HepG2 (cell line): ENCODE data around the gene SBK2. TPM values are rescaled to one million over a fixed set of nuclear protein-coding genes. Genes with fewer than 3 reads are reported as not detected.
A peak's percentile ranks its signal among the peaks of the same experiment; 100 is the strongest.

Experiments
- AKNA ChIP-seq: sonication (generic); formaldehyde crosslinking; IDR thresholded peaks from 2 replicates; pipeline ENCODE4 v1.4.0; 2020; ENCODE audit warnings: missing genetic modification reagents, borderline replicate concordance
- IKZF4 ChIP-seq: sonication (generic); formaldehyde crosslinking; IDR thresholded peaks from 2 replicates; pipeline ENCODE4 v1.5.1; 2020; ENCODE audit warnings: borderline replicate concordance, mild to moderate bottlenecking, low read depth, missing genetic modification reagents; ENCODE audit errors: not compliant biosample characterization
- SIN3A ChIP-seq: IDR thresholded peaks from 2 replicates; pipeline ENCODE4 v1.6.1; 2011; ENCODE audit warnings: low read depth, mild to moderate bottlenecking, control low read depth, low read length, borderline replicate concordance
- ZEB1 ChIP-seq: IDR thresholded peaks from 2 replicates; pipeline ENCODE4 v1.6.1; 2012; ENCODE audit warnings: mild to moderate bottlenecking, low read depth, inconsistent platforms; ENCODE audit not compliant: insufficient replicate concordance
- ZMAT5 ChIP-seq: sonication (generic); formaldehyde crosslinking; IDR thresholded peaks from 2 replicates; pipeline ENCODE4 v1.5.0; 2020; ENCODE audit warnings: mild to moderate bottlenecking, low read depth, missing genetic modification reagents, borderline replicate concordance
- ZNF101 ChIP-seq: sonication (generic); formaldehyde crosslinking; IDR thresholded peaks from 2 replicates; pipeline ENCODE4 v1.4.0; 2020; ENCODE audit warnings: mild to moderate bottlenecking, low read depth, missing genetic modification reagents, borderline replicate concordance
- ZNF230 ChIP-seq: sonication (generic); formaldehyde crosslinking; IDR thresholded peaks from 2 replicates; pipeline ENCODE4 v1.4.0; 2020; ENCODE audit warnings: mild to moderate bottlenecking, missing genetic modification reagents
- ZNF296 ChIP-seq: sonication (generic); formaldehyde crosslinking; conservative IDR thresholded peaks from 2 replicates; pipeline ENCODE4 v1.5.0; 2020; ENCODE audit warnings: mild to moderate bottlenecking, missing genetic modification reagents
- ZNF34 ChIP-seq: sonication (generic); formaldehyde crosslinking; IDR thresholded peaks from 2 replicates; pipeline ENCODE4 v1.4.0; 2020; ENCODE audit warnings: mild to moderate bottlenecking, missing genetic modification reagents, borderline replicate concordance
- ZNF546 ChIP-seq: sonication (generic); formaldehyde crosslinking; conservative IDR thresholded peaks from 2 replicates; pipeline ENCODE4 v1.8.1; 2023; ENCODE audit warnings: mild to moderate bottlenecking, missing genetic modification reagents
- ZNF557 ChIP-seq: sonication (generic); formaldehyde crosslinking; IDR thresholded peaks from 2 replicates; pipeline ENCODE4 v1.4.0; 2020; ENCODE audit warnings: missing genetic modification reagents
- ZNF558 ChIP-seq: sonication (generic); formaldehyde crosslinking; IDR thresholded peaks from 2 replicates; pipeline ENCODE4 v1.9.0; 2022; ENCODE audit warnings: mild to moderate bottlenecking, missing genetic modification reagents, borderline replicate concordance
- ZNF577 ChIP-seq: sonication (generic); formaldehyde crosslinking; IDR thresholded peaks from 2 replicates; pipeline ENCODE4 v1.4.0; 2020; ENCODE audit warnings: mild to moderate bottlenecking, low read depth, missing genetic modification reagents, borderline replicate concordance
- ZNF652 ChIP-seq: IDR thresholded peaks from 2 replicates; pipeline ENCODE4 v1.6.1; 2016; ENCODE audit warnings: low read depth, borderline replicate concordance
- ZSCAN12 ChIP-seq: sonication (generic); formaldehyde crosslinking; IDR thresholded peaks from 2 replicates; pipeline ENCODE4 v1.9.0; 2021; ENCODE audit warnings: mild to moderate bottlenecking, missing genetic modification reagents
- polyA plus RNA-seq, 8 experiments: library from polyadenylated mRNA; depleted of rRNA in 3 of 8; stranded (reverse) in 7 of 8; unstranded in 1 of 8; fragments of >200 nt; fragmentation: Illumina TruSeq in 4 of 8; extraction: Trizol in 4 of 8; gene quantifications; 2 replicates each; pipeline versions ENCODE4 v1.2.1 to v1.2.3, GENCODE V29; 2011 to 2016; ENCODE audit warnings: low read depth in 4 of 8, missing spikeins in 1 of 8, mixed read lengths in 1 of 8; ENCODE audit not compliant: insufficient read depth in 1 of 8
- total RNA-seq, 5 experiments: library from RNA; depleted of rRNA; stranded (reverse); fragments of >200 nt; fragmentation: Illumina TruSeq; extraction: Trizol; gene quantifications; 2 replicates each; pipeline ENCODE4 v1.2.3, GENCODE V29; 2016; ENCODE audit warnings: low read depth in 1 of 5
- TF ChIP-seq, protein P1 (sequence below): sonication (generic); formaldehyde crosslinking; IDR thresholded peaks from 2 replicates; pipeline ENCODE4 v1.4.0; 2020; ENCODE audit warnings: missing genetic modification reagents
- TF ChIP-seq, protein P2 (sequence below): sonication (generic); formaldehyde crosslinking; IDR thresholded peaks from 2 replicates; pipeline ENCODE4 v1.4.0; 2020; ENCODE audit warnings: missing genetic modification reagents, mild to moderate bottlenecking, borderline replicate concordance

The SBK2 gene
- total and polyA plus RNA-seq, 2 of the 13 experiments (the other 11 are each of a cell fraction or from before 2014, with no cell fraction given), result 0.24 TPM; not detected in 1

DNA sequence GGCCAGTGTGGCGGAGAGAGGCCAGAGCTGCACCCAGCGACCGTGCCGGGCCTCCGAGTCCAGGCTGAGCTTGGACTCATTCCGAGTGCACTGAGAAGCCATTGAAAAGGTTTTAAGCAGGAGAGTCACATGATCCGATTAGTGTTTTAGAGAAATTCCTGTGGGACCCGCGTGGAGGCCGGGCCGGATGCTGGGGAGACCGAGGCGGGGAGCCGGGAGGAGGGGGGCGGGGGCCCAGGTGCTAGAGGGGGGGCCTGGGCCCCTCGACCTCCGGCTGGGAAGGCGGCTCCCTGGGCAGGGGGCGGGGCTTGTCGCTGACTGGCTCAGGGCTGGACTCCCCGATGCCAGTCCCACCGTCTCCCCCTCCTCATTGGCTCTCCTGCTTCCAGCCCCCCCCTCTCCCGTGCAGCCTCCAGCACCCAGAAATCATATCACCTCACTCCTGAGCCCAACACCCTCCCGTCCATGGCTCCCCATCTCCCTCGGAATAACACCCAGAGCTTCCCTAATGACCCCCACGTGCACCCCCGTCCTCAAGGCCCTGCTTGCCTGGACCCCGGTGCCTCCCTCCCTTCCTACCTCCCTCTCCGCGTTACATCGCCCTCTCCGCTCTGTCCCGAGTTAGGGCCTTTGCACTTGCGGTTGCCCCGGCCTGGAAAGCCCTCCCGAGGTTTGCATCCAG lies 48.9 kb upstream of the SBK2 start (continued):
- no peak for TF ChIP-seq AKNA
- no peak for TF ChIP-seq ZSCAN12 (CRISPR knock-in tag)
- no peak for TF ChIP-seq ZNF577
- TF ChIP-seq, protein P1, sequence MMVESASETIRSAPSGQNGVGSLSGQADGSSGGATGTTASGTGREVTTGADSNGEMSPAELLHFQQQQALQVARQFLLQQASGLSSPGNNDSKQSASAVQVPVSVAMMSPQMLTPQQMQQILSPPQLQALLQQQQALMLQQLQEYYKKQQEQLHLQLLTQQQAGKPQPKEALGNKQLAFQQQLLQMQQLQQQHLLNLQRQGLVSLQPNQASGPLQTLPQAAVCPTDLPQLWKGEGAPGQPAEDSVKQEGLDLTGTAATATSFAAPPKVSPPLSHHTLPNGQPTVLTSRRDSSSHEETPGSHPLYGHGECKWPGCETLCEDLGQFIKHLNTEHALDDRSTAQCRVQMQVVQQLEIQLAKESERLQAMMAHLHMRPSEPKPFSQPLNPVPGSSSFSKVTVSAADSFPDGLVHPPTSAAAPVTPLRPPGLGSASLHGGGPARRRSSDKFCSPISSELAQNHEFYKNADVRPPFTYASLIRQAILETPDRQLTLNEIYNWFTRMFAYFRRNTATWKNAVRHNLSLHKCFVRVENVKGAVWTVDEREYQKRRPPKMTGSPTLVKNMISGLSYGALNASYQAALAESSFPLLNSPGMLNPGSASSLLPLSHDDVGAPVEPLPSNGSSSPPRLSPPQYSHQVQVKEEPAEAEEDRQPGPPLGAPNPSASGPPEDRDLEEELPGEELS (CRISPR knock-in tag), result 0 out of 2 replicates have a peak, but pooled peaks have one; percentile 12
- TF ChIP-seq ZEB1, result no peak
- no peak for TF ChIP-seq ZNF101
- TF ChIP-seq, protein P2, sequence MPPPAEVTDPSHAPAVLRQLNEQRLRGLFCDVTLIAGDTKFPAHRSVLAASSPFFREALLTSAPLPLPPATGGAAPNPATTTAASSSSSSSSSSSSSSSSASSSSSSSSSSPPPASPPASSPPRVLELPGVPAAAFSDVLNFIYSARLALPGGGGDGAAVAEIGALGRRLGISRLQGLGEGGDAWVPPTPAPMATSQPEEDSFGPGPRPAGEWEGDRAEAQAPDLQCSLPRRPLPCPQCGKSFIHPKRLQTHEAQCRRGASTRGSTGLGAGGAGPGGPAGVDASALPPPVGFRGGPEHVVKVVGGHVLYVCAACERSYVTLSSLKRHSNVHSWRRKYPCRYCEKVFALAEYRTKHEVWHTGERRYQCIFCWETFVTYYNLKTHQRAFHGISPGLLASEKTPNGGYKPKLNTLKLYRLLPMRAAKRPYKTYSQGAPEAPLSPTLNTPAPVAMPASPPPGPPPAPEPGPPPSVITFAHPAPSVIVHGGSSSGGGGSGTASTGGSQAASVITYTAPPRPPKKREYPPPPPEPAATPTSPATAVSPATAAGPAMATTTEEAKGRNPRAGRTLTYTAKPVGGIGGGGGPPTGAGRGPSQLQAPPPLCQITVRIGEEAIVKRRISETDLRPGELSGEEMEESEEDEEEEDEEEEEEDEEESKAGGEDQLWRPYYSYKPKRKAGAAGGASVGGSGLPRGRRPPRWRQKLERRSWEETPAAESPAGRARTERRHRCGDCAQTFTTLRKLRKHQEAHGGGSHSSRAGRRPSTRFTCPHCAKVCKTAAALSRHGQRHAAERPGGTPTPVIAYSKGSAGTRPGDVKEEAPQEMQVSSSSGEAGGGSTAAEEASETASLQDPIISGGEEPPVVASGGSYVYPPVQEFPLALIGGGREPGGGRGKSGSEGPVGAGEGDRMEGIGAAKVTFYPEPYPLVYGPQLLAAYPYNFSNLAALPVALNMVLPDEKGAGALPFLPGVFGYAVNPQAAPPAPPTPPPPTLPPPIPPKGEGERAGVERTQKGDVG, result no peak
- TF ChIP-seq SIN3A, result peak; percentile 61; the same call in 1 of the 2 replicates
- TF ChIP-seq IKZF4 (CRISPR knock-in tag), result no peak
- no peak for TF ChIP-seq ZNF558
- TF ChIP-seq ZNF34 (CRISPR knock-in tag), result no peak
- TF ChIP-seq ZNF652 (CRISPR knock-in tag), result no peak
- TF ChIP-seq ZNF230 (CRISPR knock-in tag), result no peak
- TF ChIP-seq ZNF296 (CRISPR knock-in tag), result no peak
- no peak for TF ChIP-seq ZNF557
- TF ChIP-seq ZNF546 (CRISPR knock-in tag), result 0 out of 2 replicates have a peak, but pooled peaks have one; percentile 30
- no peak for TF ChIP-seq ZMAT5 (CRISPR knock-in tag)
